NCI-H1092 treated with DMSO at 0.1 percent for 48 hours (cell line): ENCODE data around the gene OR5B3.
"Not testable (repeated sequence)": the region's sequence is repeated elsewhere in the genome, so short reads cannot be mapped to it uniquely, and the experiment has no call there.

ENCODE experiments used
- DNase-seq: peaks from one replicate; lab custom pipeline; 2025; lab: John Stamatoyannopoulos, UW

OR5B3 gene

GRCh38 chr11:58406774-58407173, at the start of gene OR5B3:
OR5B3 (minus strand) TSS chr11:58406874; CDS start chr11:58403409, 3,465 bp downstream.
- DNase-seq: no peak

GRCh38 chr11:58451585-58451984, 44.9 kb upstream of the OR5B3 start:
- no peak for DNase-seq

- DNase-seq: no peak
These were observed 39.6 kb upstream of the OR5B3 start for GRCh38 chr11:58446294-58446693.

GRCh38 chr11:58444300-58444699, 37.6 kb upstream of the OR5B3 start:
- no peak for DNase-seq

- DNase-seq: no peak
These were observed 35.5 kb upstream of the OR5B3 start, which contains the start of gene OR5B12 for GRCh38 chr11:58442136-58442535. OR5B12 (minus strand) TSS chr11:58442236; CDS start chr11:58440151, 2,085 bp downstream.

GRCh38 chr11:58438486-58438885, 31.8 kb upstream of the OR5B3 start:
- no peak for DNase-seq

GRCh38 chr11:58434217-58434616, 27.5 kb upstream of the OR5B3 start:
- DNase-seq: no peak

- no peak for DNase-seq
These were observed 27.0 kb upstream of the OR5B3 start for GRCh38 chr11:58433638-58434203.

- no peak for DNase-seq
These were observed 22.6 kb upstream of the OR5B3 start for GRCh38 chr11:58429273-58429672.

GRCh38 chr11:58428021-58428420, 21.3 kb upstream of the OR5B3 start, which contains the start of gene OR5B2:
OR5B2 (minus strand) TSS chr11:58428121; CDS start chr11:58423261, 4,860 bp downstream.
- no peak for DNase-seq

GRCh38 chr11:58399622-58400021, 7.1 kb downstream of the OR5B3 start:
- DNase-seq: not testable (repeated sequence)

- DNase-seq: no peak
These were observed 11.1 kb downstream of the OR5B3 start for GRCh38 chr11:58395581-58395980.

- DNase-seq: no peak
These were observed 12.5 kb downstream of the OR5B3 start for GRCh38 chr11:58394195-58394594.

GRCh38 chr11:58392746-58393145, 13.9 kb downstream of the OR5B3 start:
- no peak for DNase-seq

GRCh38 chr11:58391879-58392278, 14.8 kb downstream of the OR5B3 start:
- no peak for DNase-seq

- no peak for DNase-seq
These were observed 16.1 kb downstream of the OR5B3 start for GRCh38 chr11:58390551-58391063.

GRCh38 chr11:58358969-58359368, 47.7 kb downstream of the OR5B3 start, which contains the start of gene OR5B17:
OR5B17 (minus strand) TSS chr11:58359069; CDS start chr11:58359069, 0 bp downstream.
- no peak for DNase-seq

GRCh38 chr11:58354727-58355126, 51.9 kb downstream of the OR5B3 start:
- DNase-seq: no peak
